Measurements from ENCODE around the gene INPPL1.

DNA sequence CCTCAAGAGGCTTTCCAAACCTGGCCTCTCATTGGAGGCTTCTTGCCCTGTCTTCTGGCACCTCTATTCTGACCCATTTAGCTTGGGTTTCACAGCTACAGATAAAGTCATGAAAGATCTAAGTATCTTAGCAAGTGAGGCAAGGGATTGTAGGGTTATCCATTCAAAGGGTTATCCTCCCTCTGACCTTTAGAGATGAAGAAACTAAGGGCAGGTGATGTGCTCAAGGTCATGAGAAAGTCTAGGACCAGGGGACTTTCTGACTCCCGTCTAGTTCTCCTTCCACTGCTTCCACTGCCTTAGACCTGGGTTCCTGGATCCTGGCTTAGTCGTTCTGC is 12.2 kb downstream of the INPPL1 start:
- TF ChIP-seq POLR2A (IDR thresholded peaks at IDR 0.05; ENCODE audit: low read depth, low read length) (no peak), SMC3 (IDR thresholded peaks at IDR 0.05; ENCODE audit: borderline replicate concordance, low read length) (no peak)
- TF ChIP-seq, protein P1, sequence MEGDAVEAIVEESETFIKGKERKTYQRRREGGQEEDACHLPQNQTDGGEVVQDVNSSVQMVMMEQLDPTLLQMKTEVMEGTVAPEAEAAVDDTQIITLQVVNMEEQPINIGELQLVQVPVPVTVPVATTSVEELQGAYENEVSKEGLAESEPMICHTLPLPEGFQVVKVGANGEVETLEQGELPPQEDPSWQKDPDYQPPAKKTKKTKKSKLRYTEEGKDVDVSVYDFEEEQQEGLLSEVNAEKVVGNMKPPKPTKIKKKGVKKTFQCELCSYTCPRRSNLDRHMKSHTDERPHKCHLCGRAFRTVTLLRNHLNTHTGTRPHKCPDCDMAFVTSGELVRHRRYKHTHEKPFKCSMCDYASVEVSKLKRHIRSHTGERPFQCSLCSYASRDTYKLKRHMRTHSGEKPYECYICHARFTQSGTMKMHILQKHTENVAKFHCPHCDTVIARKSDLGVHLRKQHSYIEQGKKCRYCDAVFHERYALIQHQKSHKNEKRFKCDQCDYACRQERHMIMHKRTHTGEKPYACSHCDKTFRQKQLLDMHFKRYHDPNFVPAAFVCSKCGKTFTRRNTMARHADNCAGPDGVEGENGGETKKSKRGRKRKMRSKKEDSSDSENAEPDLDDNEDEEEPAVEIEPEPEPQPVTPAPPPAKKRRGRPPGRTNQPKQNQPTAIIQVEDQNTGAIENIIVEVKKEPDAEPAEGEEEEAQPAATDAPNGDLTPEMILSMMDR (IDR thresholded peaks at IDR 0.05 in 2 of 3, conservative IDR thresholded peaks at IDR 0.05 in 1 of 3; ENCODE audit: control insufficient read depth in 2 of 3, extremely low read depth in 1 of 3, insufficient read depth in 1 of 3, low read depth in 3 of 3, low read length in 3 of 3) = no peak
